Suprapubic skin (tissue), 3 donors: Measurements from ENCODE around the gene AFAP1L2.

Source experiments
- CTCF ChIP-seq, 2 donors: fragments of 200-600 bp in 1 of 2; fragments of 450-650 bp in 1 of 2; sonication (generic) in 1 of 2; IDR thresholded peaks; one replicate each; pipeline ENCODE4 v1.5.1; 2016 to 2019; ENCODE audit warnings: antibody characterized with exemption in 2 of 2, mild to moderate bottlenecking in 1 of 2, moderate library complexity in 1 of 2
- POLR2A ChIP-seq, 2 donors: fragments of 450-650 bp; IDR thresholded peaks; one replicate each; pipeline ENCODE4 v1.6.1; 2017; ENCODE audit warnings: antibody characterized with exemption in 2 of 2, mild to moderate bottlenecking in 2 of 2, moderate library complexity in 2 of 2

- TF ChIP-seq CTCF (IDR thresholded peaks at IDR 0.05) (no peak), POLR2A (IDR thresholded peaks at IDR 0.05) (no peak)
Observed at GRCh38 chr10:114261076-114261475, 143.2 kb downstream of the AFAP1L2 start.
